BE2C (cell line): ENCODE results near the gene MYOCOS.
"Not testable (repeated sequence)": the region's sequence is repeated elsewhere in the genome, so short reads cannot be mapped to it uniquely, and the experiment has no call there.

ENCODE experiments used
- DNase-seq: peaks from one replicate; pipeline ENCODE4 v3.0.0-alpha.2; 2020
- H3K27me3 ChIP-seq: fragments of 250-450 bp; sonication (Bioruptor Pico); 2 replicates; pipeline ENCODE4 v1.5.1; 2020; ENCODE audit warnings: mild to moderate bottlenecking
- H3K36me3 ChIP-seq: fragments of 250-450 bp; sonication (Bioruptor Pico); 2 replicates; pipeline ENCODE4 v1.5.1; 2020; ENCODE audit warnings: mild to moderate bottlenecking
- H3K4me1 ChIP-seq: fragments of 250-450 bp; sonication (Bioruptor Pico); 2 replicates; pipeline ENCODE4 v1.5.1; 2020
- H3K4me3 ChIP-seq: 2 replicates; pipeline ENCODE4 v1.5.1; 2011; ENCODE audit warnings: low read depth, low read length
- H3K9me3 ChIP-seq: fragments of 250-450 bp; sonication (Bioruptor Pico); 2 replicates; pipeline ENCODE4 v1.5.1; 2020
- TF ChIP-seq, protein P1 (sequence below): IDR thresholded peaks from 2 replicates; pipeline ENCODE4 v1.5.1; 2012; ENCODE audit warnings: mild to moderate bottlenecking, low read depth, low read length

MYOCOS gene

DNA sequence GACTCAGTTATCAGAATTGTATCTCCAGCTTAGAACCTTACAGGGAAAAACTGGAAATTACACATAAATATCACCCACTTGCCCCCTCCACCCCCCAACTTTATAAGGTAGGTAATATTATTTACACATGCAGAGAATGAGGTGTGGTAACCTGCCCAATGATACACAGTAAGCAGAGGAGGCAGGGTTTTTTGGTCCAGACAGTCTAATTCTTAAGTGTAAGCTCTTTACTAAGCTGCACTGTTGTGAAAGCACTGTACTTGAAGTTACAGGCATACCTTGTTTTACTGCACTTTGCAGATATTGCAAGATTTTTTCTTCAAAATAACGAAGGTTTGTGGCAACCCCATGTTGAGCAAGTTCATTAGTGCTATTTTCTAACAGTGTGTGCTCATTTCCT lies 24.8 kb upstream of the MYOCOS start:
- Histone ChIP-seq H3K4me3 (no peak overlapping the region), H3K36me3 (peaks cover 19% of the 10 kb centered on the region), H3K27me3 (no peaks in the 10 kb centered on the region), H3K4me1 (no peaks in the 10 kb centered on the region), H3K9me3 (no peaks in the 10 kb centered on the region)
- no peak for DNase-seq
- TF ChIP-seq, protein P1, sequence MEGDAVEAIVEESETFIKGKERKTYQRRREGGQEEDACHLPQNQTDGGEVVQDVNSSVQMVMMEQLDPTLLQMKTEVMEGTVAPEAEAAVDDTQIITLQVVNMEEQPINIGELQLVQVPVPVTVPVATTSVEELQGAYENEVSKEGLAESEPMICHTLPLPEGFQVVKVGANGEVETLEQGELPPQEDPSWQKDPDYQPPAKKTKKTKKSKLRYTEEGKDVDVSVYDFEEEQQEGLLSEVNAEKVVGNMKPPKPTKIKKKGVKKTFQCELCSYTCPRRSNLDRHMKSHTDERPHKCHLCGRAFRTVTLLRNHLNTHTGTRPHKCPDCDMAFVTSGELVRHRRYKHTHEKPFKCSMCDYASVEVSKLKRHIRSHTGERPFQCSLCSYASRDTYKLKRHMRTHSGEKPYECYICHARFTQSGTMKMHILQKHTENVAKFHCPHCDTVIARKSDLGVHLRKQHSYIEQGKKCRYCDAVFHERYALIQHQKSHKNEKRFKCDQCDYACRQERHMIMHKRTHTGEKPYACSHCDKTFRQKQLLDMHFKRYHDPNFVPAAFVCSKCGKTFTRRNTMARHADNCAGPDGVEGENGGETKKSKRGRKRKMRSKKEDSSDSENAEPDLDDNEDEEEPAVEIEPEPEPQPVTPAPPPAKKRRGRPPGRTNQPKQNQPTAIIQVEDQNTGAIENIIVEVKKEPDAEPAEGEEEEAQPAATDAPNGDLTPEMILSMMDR = no peak

- not testable (repeated sequence) for H3K4me1 ChIP-seq, H3K27me3 ChIP-seq, H3K9me3 ChIP-seq, H3K36me3 ChIP-seq, H3K4me3 ChIP-seq, DNase-seq
Measured at GRCh38 chr1:171600310-171600709, 21.7 kb upstream of the MYOCOS start.

GRCh38 chr1:171600862-171601261 lies 21.2 kb upstream of the MYOCOS start:
- no peak for DNase-seq
- Histone ChIP-seq H3K4me3 (no peak overlapping the region), H3K9me3 (no peaks in the 10 kb centered on the region), H3K4me1 (no peaks in the 10 kb centered on the region), H3K27me3 (no peaks in the 10 kb centered on the region), H3K36me3 (no peaks in the 10 kb centered on the region)
- TF ChIP-seq, protein P1 = no peak

- H3K4me3 ChIP-seq, DNase-seq, H3K36me3 ChIP-seq, H3K27me3 ChIP-seq, H3K4me1 ChIP-seq, H3K9me3 ChIP-seq: not testable (repeated sequence)
Measured at GRCh38 chr1:171603042-171603441, 19.0 kb upstream of the MYOCOS start.

- Histone ChIP-seq H3K4me1 (no peaks in the 10 kb centered on the region), H3K4me3 (no peak overlapping the region), H3K36me3 (no peaks in the 10 kb centered on the region), H3K9me3 (no peaks in the 10 kb centered on the region), H3K27me3 (no peaks in the 10 kb centered on the region)
- TF ChIP-seq, protein P1 = no peak
- DNase-seq = no peak
Measured at GRCh38 chr1:171606402-171606941, 15.6 kb upstream of the MYOCOS start.

DNA sequence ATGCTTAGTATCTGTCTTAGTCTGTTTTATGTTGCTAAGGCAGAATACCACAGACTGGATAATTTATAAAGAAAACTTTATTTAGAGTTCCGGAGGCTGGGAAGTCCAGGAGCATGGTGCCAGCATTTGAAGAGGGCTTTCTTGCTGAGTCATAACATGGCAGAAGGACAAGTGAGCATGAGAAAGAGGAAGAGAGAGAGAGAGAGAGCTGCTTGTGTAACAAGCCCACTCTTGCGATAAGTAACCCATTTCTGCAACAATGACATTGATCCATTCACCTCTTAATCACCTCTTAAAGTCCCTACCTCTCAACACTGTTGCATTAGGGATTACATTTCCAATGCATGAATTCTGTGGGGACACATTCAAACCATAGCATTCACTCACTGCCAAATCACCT lies 11.7 kb upstream of the MYOCOS start:
- Histone ChIP-seq H3K9me3 (no peaks in the 10 kb centered on the region), H3K4me3 (no peak overlapping the region), H3K4me1 (no peaks in the 10 kb centered on the region), H3K27me3 (no peaks in the 10 kb centered on the region), H3K36me3 (no peaks in the 10 kb centered on the region)
- no peak for DNase-seq
- TF ChIP-seq, protein P1 = no peak

- no peak overlapping the region for H3K4me3 ChIP-seq
- H3K27me3 ChIP-seq = no peaks in the 10 kb centered on the region
- TF ChIP-seq, protein P1 = no peak
- H3K9me3 ChIP-seq = no peaks in the 10 kb centered on the region
- DNase-seq = no peak
- no peaks in the 10 kb centered on the region for H3K36me3 ChIP-seq
- no peaks in the 10 kb centered on the region for H3K4me1 ChIP-seq
Measured at GRCh38 chr1:171611306-171611705, 10.7 kb upstream of the MYOCOS start.
